ENCODE measurements around the gene LIN52. TPM values are rescaled to one million over a fixed set of nuclear protein-coding genes. Genes with fewer than 3 reads are reported as not detected.

Gene LIN52
- 7.6 and 9.2 TPM in 2 replicates for total RNA-seq

GRCh38 chr14:74084277-74085046 is at the start of gene LIN52, which contains the start of gene ALDH6A1:
Gene LIN52, plus strand, starts transcription at chr14:74084956. Its CDS starts 19 bp downstream, at chr14:74084975.
Gene ALDH6A1, minus strand, starts transcription at chr14:74084453. Its CDS starts 59 bp downstream, at chr14:74084394.

GRCh38 chr14:74238974-74239847 is 154.5 kb downstream of the LIN52 start, which contains the start of gene VSX2:
Gene VSX2, plus strand, starts transcription at chr14:74239449. Its CDS starts 113 bp downstream, at chr14:74239562.

Other genes with a start within 250 kb of the LIN52 start
- gene PTGR2, start 233.1 kb upstream of the LIN52 start, total RNA-seq = 4.6 and 6.2 TPM in 2 replicates
- gene ZNF410, start 198.1 kb upstream of the LIN52 start, total RNA-seq = 54.5 and 60.8 TPM in 2 replicates
- gene FAM161B, start 134.9 kb upstream of the LIN52 start, total RNA-seq = 3.4 and 4.6 TPM in 2 replicates
- gene COQ6, start 134.7 kb upstream of the LIN52 start, total RNA-seq = 19.3 and 23.2 TPM in 2 replicates
- 8.9 and 10.8 TPM in 2 replicates for gene ENTPD5, start 65.7 kb upstream of the LIN52 start, total RNA-seq
- 4.0 and 10.6 TPM in 2 replicates for gene BBOF1, start 65.6 kb upstream of the LIN52 start, total RNA-seq
- gene ALDH6A1, start 503 bp upstream of the LIN52 start, total RNA-seq = 13.0 and 16.5 TPM in 2 replicates
- gene VSX2, start 154.5 kb downstream of the LIN52 start, total RNA-seq = not detected in 2 replicates
- gene ABCD4, start 218.0 kb downstream of the LIN52 start, total RNA-seq = 25.1 and 25.7 TPM in 2 replicates